ENCODE measurements around the gene LTK. TPM values are rescaled to one million over a fixed set of nuclear protein-coding genes. Genes with fewer than 3 reads are reported as not detected.
A peak's percentile ranks its signal among the peaks of the same experiment; 100 is the strongest.

The LTK gene
- total and polyA plus RNA-seq, 2 donors (not counting 1 experiment from before 2014, with no cell fraction given) = 4.4 to 9.7 TPM

DNA sequence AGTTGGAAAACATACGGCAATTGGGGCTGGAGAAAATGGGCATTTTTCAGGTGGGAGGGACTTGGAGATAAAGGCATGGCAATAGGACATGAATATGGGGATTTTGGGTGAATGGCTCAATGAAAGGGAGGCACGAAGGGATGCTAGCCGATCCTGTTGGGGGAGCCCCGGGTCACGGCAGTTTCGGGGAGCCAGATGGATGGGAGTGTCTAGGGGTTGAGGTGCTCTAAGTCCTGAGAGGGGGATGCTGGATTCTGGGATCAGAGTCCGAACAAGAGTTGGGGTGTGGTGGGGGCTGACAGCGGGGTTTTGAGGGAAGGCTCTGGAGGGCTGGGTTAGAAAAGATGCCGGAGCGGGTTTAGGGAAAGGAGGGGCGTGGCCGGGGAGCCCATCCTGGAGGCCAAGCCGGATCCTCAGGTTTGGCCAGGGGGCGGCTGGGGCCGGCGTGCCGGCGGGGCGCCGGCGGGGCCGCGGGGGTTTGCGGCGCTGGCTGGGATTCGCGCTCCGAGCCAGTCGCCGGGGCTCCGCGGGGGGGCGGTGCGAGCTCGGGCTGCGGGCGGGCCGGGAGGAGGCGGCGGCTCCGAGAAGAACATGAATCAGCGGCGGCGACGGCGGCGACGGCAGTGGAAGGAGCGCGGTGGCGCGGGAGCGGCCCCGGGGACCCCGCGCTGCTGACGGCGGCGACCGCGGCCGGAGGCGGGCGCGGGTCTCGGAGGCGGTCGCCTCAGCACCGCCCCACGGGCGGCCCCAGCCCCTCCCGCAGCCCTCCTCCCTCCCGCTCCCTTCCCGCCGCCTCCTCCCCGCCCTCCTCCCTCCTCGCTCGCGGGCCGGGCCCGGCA, 45.0 kb upstream of the LTK start, which contains the start of gene TYRO3:
TYRO3 (plus strand) TSS at position 813 of the 839 bp plus-strand sequence. CDS start 46 bp downstream, outside the sequence.
- Histone ChIP-seq H3K79me2 (ENCODE audit: control insufficient read depth, insufficient read depth, low read length) (no peaks in the 10 kb centered on the region), H4K20me1 (ENCODE audit: control insufficient read depth, insufficient read depth, low read length, poor library complexity, severe bottlenecking) (peaks cover 4% of the 10 kb centered on the region), H3K9me3 (ENCODE audit: control extremely low read depth in 1 of 3, control insufficient read depth in 2 of 3, insufficient read depth in 1 of 3, low read length in 2 of 3) (peaks cover 0 to 8% (median 0%) of the 10 kb centered on the region in 3 donors), H3K4me1 (ENCODE audit: control insufficient read depth in 2 of 2, insufficient read depth in 2 of 2, low read length in 2 of 2) (peaks cover 20 to 25% of the 10 kb centered on the region in 2 donors), H3K27ac (ENCODE audit: low read length in 2 of 2) (no peak within 1 kb of the TSS), H3K9ac (ENCODE audit: low read length) (peak within 1 kb of the TSS; percentile 51), H2AFZ (ENCODE audit: insufficient read depth, low read depth, low read length, poor library complexity, severe bottlenecking) (peak within 1 kb of the TSS; percentile 56), H3K36me3 (replicated peaks in 1 of 2; ENCODE audit: control extremely low read depth in 1 of 2, control insufficient read depth in 1 of 2, extremely low read depth in 1 of 2, insufficient read depth in 2 of 2, low read length in 1 of 2) (no peaks in the 10 kb centered on the region), H3K27me3 (replicated peaks in 1 of 4; ENCODE audit: control extremely low read depth in 1 of 4, control insufficient read depth in 3 of 4, insufficient read depth in 4 of 4, low read length in 3 of 4) (peaks cover 0 to 46% (median 15%) of the 10 kb centered on the region in 4 experiments), H3K4me2 (replicated peaks; ENCODE audit: low read depth, low read length, poor library complexity, severe bottlenecking) (peak within 1 kb of the TSS; percentile 93), H3K4me3 (ENCODE audit: control extremely low read depth in 1 of 5, extremely low read depth in 1 of 5, insufficient read depth in 1 of 5, low read depth in 2 of 5, low read length in 4 of 5) (peak within 1 kb of the TSS in 4 of 5 experiments; percentile 19 to 65 (median 42))
- intact Hi-C loops (cut with micrococcal nuclease) = loop anchor here (1.0 to 5.0 kb wide), 4 partner anchors 44 to 216 kb away; partner anchors contain the start of gene MAPKBP1
- Mint-ChIP-seq H3K4me3 (peak within 1 kb of the TSS; percentile 87), H3K27me3 (peaks cover 42% of the 10 kb centered on the region), H3K9me3 (ENCODE audit: insufficient read depth) (no peaks in the 10 kb centered on the region), H3K27ac (peak within 1 kb of the TSS; percentile 20), H3K4me1 (peaks cover 24% of the 10 kb centered on the region)
- 1% methylated on average over 81 of the region's 81 CpGs for WGBS (ENCODE audit: insufficient coverage)
- CTCF ChIA-PET = interaction anchor here (0.6 to 2.3 kb wide), 5 partner anchors 27 to 183 kb away, joined by 3 to 10 read pairs (median 4); no protein-coding TSS in a partner anchor
- DNase-seq (peak; percentile 74), ATAC-seq (ENCODE audit: low read depth) (peak; percentile 66)
- POLR2A ChIA-PET = no interaction called here
- TF ChIP-seq EZH2 (IDR thresholded peaks at IDR 0.05; ENCODE audit: borderline replicate concordance, insufficient read depth, low read depth, low read length, poor library complexity, severe bottlenecking) = no peak
- TF ChIP-seq, protein P1, sequence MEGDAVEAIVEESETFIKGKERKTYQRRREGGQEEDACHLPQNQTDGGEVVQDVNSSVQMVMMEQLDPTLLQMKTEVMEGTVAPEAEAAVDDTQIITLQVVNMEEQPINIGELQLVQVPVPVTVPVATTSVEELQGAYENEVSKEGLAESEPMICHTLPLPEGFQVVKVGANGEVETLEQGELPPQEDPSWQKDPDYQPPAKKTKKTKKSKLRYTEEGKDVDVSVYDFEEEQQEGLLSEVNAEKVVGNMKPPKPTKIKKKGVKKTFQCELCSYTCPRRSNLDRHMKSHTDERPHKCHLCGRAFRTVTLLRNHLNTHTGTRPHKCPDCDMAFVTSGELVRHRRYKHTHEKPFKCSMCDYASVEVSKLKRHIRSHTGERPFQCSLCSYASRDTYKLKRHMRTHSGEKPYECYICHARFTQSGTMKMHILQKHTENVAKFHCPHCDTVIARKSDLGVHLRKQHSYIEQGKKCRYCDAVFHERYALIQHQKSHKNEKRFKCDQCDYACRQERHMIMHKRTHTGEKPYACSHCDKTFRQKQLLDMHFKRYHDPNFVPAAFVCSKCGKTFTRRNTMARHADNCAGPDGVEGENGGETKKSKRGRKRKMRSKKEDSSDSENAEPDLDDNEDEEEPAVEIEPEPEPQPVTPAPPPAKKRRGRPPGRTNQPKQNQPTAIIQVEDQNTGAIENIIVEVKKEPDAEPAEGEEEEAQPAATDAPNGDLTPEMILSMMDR (IDR thresholded peaks at IDR 0.05) = no peak

All from B cell (primary cell).